ENCODE measurements around the gene ICA1. TPM values are rescaled to one million over a fixed set of nuclear protein-coding genes. Genes with fewer than 3 reads are reported as not detected.

The ICA1 gene
- total RNA-seq, 1 donor from 2014 or later, result 30.3 TPM

GRCh38 chr7:8226501-8226900 lies 35.5 kb downstream of the ICA1 start:
- no peak for TF ChIP-seq CTCF (conservative IDR thresholded peaks at IDR 0.05; ENCODE audit: low read depth, low read length)
- no peak overlapping the region for H3K4me3 ChIP-seq (ENCODE audit: low read depth, low read length)
- DNase-seq (ENCODE audit: low read depth), result no peak

GRCh38 chr7:8221567-8221966 lies 40.4 kb downstream of the ICA1 start:
- DNase-seq (ENCODE audit: low read depth), result no peak
- H3K4me3 ChIP-seq (ENCODE audit: low read depth, low read length), result no peak overlapping the region
- no peak for TF ChIP-seq CTCF (conservative IDR thresholded peaks at IDR 0.05; ENCODE audit: low read depth, low read length)

- no peak for TF ChIP-seq CTCF (conservative IDR thresholded peaks at IDR 0.05; ENCODE audit: low read depth, low read length)
- H3K4me3 ChIP-seq (ENCODE audit: low read depth, low read length), result no peak overlapping the region
Observed at GRCh38 chr7:8221101-8221495, 40.9 kb downstream of the ICA1 start.

GRCh38 chr7:8220376-8221100 lies 41.4 kb downstream of the ICA1 start:
- TF ChIP-seq CTCF (conservative IDR thresholded peaks at IDR 0.05; ENCODE audit: low read depth, low read length), result no peak
- no peak overlapping the region for H3K4me3 ChIP-seq (ENCODE audit: low read depth, low read length)
- DNase-seq (ENCODE audit: low read depth), result no peak

More at GRCh38 chr7:8221101-8221495, 40.9 kb downstream of the ICA1 start:
- no peak for DNase-seq (ENCODE audit: low read depth)

GRCh38 chr7:8217200-8218068 lies 44.5 kb downstream of the ICA1 start:
- DNase-seq (ENCODE audit: low read depth), result peak; percentile 52
- TF ChIP-seq CTCF (conservative IDR thresholded peaks at IDR 0.05; ENCODE audit: low read depth, low read length), result peak; percentile 57
- no peak overlapping the region for H3K4me3 ChIP-seq (ENCODE audit: low read depth, low read length)

GRCh38 chr7:8216334-8216690 lies 45.7 kb downstream of the ICA1 start:
- DNase-seq (ENCODE audit: low read depth), result no peak
- no peak for TF ChIP-seq CTCF (conservative IDR thresholded peaks at IDR 0.05; ENCODE audit: low read depth, low read length)
- no peak overlapping the region for H3K4me3 ChIP-seq (ENCODE audit: low read depth, low read length)
